DOHH2 (cell line): ENCODE data around the gene KRTAP5-2.

Experiments
- H3F3A ChIP-seq: fragments of 200-600 bp; sonication (generic), shearing (Covaris generic); 2 replicates; pipeline ENCODE4 v1.6.0; 2016; ENCODE audit warnings: antibody characterized with exemption, mild to moderate bottlenecking; ENCODE audit not compliant: control insufficient read depth, insufficient read depth
- H3K27ac ChIP-seq: fragments of 200-600 bp; sonication (generic); 2 replicates; pipeline ENCODE4 v1.5.1; 2014; ENCODE audit warnings: low read depth, mild to moderate bottlenecking, low read length, moderate library complexity
- H3K27me3 ChIP-seq: fragments of 200-600 bp; sonication (generic); 2 replicates; pipeline ENCODE4 v1.6.1; 2014; ENCODE audit warnings: mild to moderate bottlenecking, low read length, mixed read lengths; ENCODE audit not compliant: control insufficient read depth
- H3K36me3 ChIP-seq: fragments of 200-600 bp; sonication (generic); 2 replicates; pipeline ENCODE4 v1.6.1; 2014; ENCODE audit warnings: mild to moderate bottlenecking, low read length, moderate library complexity, mixed read lengths; ENCODE audit not compliant: control insufficient read depth
- H3K4me1 ChIP-seq: fragments of 200-600 bp; sonication (generic); 2 replicates; pipeline ENCODE4 v1.6.1; 2014; ENCODE audit warnings: mild to moderate bottlenecking, low read length, mixed read lengths; ENCODE audit not compliant: control insufficient read depth
- H3K4me2 ChIP-seq: fragments of 200-600 bp; sonication (generic); 2 replicates; pipeline ENCODE4 v1.6.0; 2014; ENCODE audit warnings: mild to moderate bottlenecking, low read length, moderate library complexity
- H3K4me3 ChIP-seq: fragments of 200-600 bp; sonication (generic); 2 replicates; pipeline ENCODE4 v1.5.1; 2014; ENCODE audit warnings: mild to moderate bottlenecking, low read length, mixed read lengths
- H3K79me2 ChIP-seq: fragments of 200-600 bp; sonication (generic); 2 replicates; pipeline ENCODE4 v1.6.1; 2014; ENCODE audit warnings: mild to moderate bottlenecking, low read length, mixed read lengths; ENCODE audit not compliant: control insufficient read depth
- H3K9me2 ChIP-seq: fragments of 200-600 bp; sonication (generic); replicated peaks from 2 replicates; pipeline ENCODE4 v1.6.1; 2014; ENCODE audit warnings: mild to moderate bottlenecking, low read length, mixed read lengths; ENCODE audit not compliant: control insufficient read depth
- H3K9me3 ChIP-seq: fragments of 200-600 bp; sonication (generic); 2 replicates; pipeline ENCODE4 v1.6.1; 2014; ENCODE audit warnings: antibody characterized with exemption, low read length, mixed read lengths; ENCODE audit not compliant: control insufficient read depth, insufficient read depth
- H4K20me1 ChIP-seq: fragments of 200-600 bp; sonication (generic); 2 replicates; pipeline ENCODE4 v1.6.0; 2014; ENCODE audit warnings: low read depth, mild to moderate bottlenecking, antibody characterized with exemption, low read length, moderate library complexity; ENCODE audit not compliant: control insufficient read depth, insufficient read depth
- CTCF ChIP-seq: fragments of 200-600 bp; sonication (generic); IDR thresholded peaks from one replicate; pipeline ENCODE4 v1.5.1; 2014; ENCODE audit warnings: antibody characterized with exemption, mild to moderate bottlenecking, low read depth, low read length; ENCODE audit not compliant: poor library complexity, severe bottlenecking
- EZH2phosphoT487 ChIP-seq: fragments of 200-600 bp; sonication (generic); IDR thresholded peaks from 2 replicates; pipeline ENCODE4 v1.6.1; 2017; ENCODE audit warnings: borderline replicate concordance, mild to moderate bottlenecking, antibody characterized with exemption, low read length, moderate library complexity, mixed read lengths

Gene KRTAP5-2

GRCh38 chr11:1643146-1643690 is 45.1 kb upstream of the KRTAP5-2 start:
- Histone ChIP-seq H3K9me2 (no peaks in the 10 kb centered on the region), H3K79me2 (no peaks in the 10 kb centered on the region), H3K4me3 (no peak overlapping the region), H3K27ac (no peak overlapping the region), H4K20me1 (no peaks in the 10 kb centered on the region; the same call in 1 of the 2 replicates), H3K4me1 (no peaks in the 10 kb centered on the region), H3K9me3 (no peaks in the 10 kb centered on the region), H3K27me3 (no peaks in the 10 kb centered on the region), H3K36me3 (no peaks in the 10 kb centered on the region), H3F3A (no peaks in the 10 kb centered on the region), H3K4me2 (no peak overlapping the region)
- TF ChIP-seq EZH2phosphoT487 (no peak), CTCF (no peak)

- H3K9me3 ChIP-seq = no peaks in the 10 kb centered on the region
- H3K27ac ChIP-seq = no peak overlapping the region
- no peak overlapping the region for H3K4me3 ChIP-seq
- no peaks in the 10 kb centered on the region for H3K4me1 ChIP-seq
- H3K79me2 ChIP-seq = no peaks in the 10 kb centered on the region
- H3K9me2 ChIP-seq = no peaks in the 10 kb centered on the region
- no peaks in the 10 kb centered on the region for H3K27me3 ChIP-seq
- TF ChIP-seq CTCF (no peak), EZH2phosphoT487 (no peak)
- H3F3A ChIP-seq = no peaks in the 10 kb centered on the region
- no peaks in the 10 kb centered on the region; the same call in 1 of the 2 replicates for H4K20me1 ChIP-seq
- H3K4me2 ChIP-seq = no peak overlapping the region
- no peaks in the 10 kb centered on the region for H3K36me3 ChIP-seq
Measured at GRCh38 chr11:1642288-1643145, 44.4 kb upstream of the KRTAP5-2 start.

- Histone ChIP-seq H3K9me3 (no peaks in the 10 kb centered on the region), H3K79me2 (no peaks in the 10 kb centered on the region), H3K4me3 (no peak overlapping the region), H3K27me3 (no peaks in the 10 kb centered on the region), H3K4me2 (no peak overlapping the region), H3K4me1 (no peaks in the 10 kb centered on the region), H3K36me3 (no peaks in the 10 kb centered on the region), H4K20me1 (no peaks in the 10 kb centered on the region; the same call in 1 of the 2 replicates), H3K27ac (no peak overlapping the region), H3K9me2 (no peaks in the 10 kb centered on the region), H3F3A (no peaks in the 10 kb centered on the region)
- no peak for TF ChIP-seq CTCF
- no peak for TF ChIP-seq EZH2phosphoT487
Measured at GRCh38 chr11:1641096-1641495, 43.0 kb upstream of the KRTAP5-2 start.
